PC-3 (cell line): ENCODE measurements around the gene RBBP8NL. TPM values are rescaled to one million over a fixed set of nuclear protein-coding genes. Genes with fewer than 3 reads are reported as not detected.
A peak's percentile ranks its signal among the peaks of the same experiment; 100 is the strongest.

Experiments
- ATAC-seq: fragments of 200-7000 bp; cut with Tn5 transposase; 2 replicates; pipeline ENCODE4 v1.9.1; 2020; ENCODE audit warnings: mild to moderate bottlenecking, moderate library complexity
- BruUV-seq: library from RNA; stranded (reverse); fragments of 400-500 nt; replicated peaks from 2 replicates; lab custom pipeline; 2021; lab: Mats Ljungman, UMichigan
- CTCF ChIA-PET: fragments of 300-600 bp; sonication (Branson Sonifier 250); formaldehyde crosslinking; loops from one replicate; lab custom pipeline; 2022; ENCODE audit warnings: antibody characterized with exemption; lab: Charles Lee
- POLR2A ChIA-PET: fragments of 300-600 bp; sonication (Branson Sonifier 250); formaldehyde crosslinking; loops from one replicate; lab custom pipeline; 2022; ENCODE audit warnings: antibody characterized with exemption; ENCODE audit not compliant: unreplicated experiment; lab: Charles Lee
- DNase-seq: peaks from one replicate; pipeline ENCODE4 v3.0.0-alpha.2; 2015
- H2AFZ ChIP-seq: fragments of 300-600 bp; sonication (generic); 2 replicates; pipeline ENCODE4 v1.6.0; 2016; ENCODE audit warnings: antibody characterized with exemption, low read length
- H3F3A ChIP-seq: fragments of 300-600 bp; sonication (generic); one replicate; pipeline ENCODE4 v1.6.0; 2017; ENCODE audit warnings: antibody characterized with exemption, low read length, control low read depth, mild to moderate bottlenecking; ENCODE audit not compliant: unreplicated experiment
- H3K27ac ChIP-seq: fragments of 300-600 bp; sonication (generic); 2 replicates; pipeline ENCODE4 v1.5.1; 2016; ENCODE audit warnings: mild to moderate bottlenecking, low read length
- H3K27me3 ChIP-seq: fragments of 300-600 bp; sonication (generic); 2 replicates; pipeline ENCODE4 v1.6.1; 2016; ENCODE audit warnings: low read length, mixed read lengths
- H3K36me3 ChIP-seq: fragments of 300-600 bp; sonication (generic); 2 replicates; pipeline ENCODE4 v1.6.1; 2016; ENCODE audit warnings: low read depth, mixed run types, low read length, mixed read lengths
- H3K4me1 ChIP-seq: fragments of 300-600 bp; sonication (generic); 2 replicates; pipeline ENCODE4 v1.5.1; 2016; ENCODE audit warnings: low read length; ENCODE audit not compliant: insufficient read depth
- H3K4me2 ChIP-seq: fragments of 300-600 bp; sonication (generic); 2 replicates; pipeline ENCODE4 v1.6.0; 2016; ENCODE audit warnings: low read length
- H3K4me3 ChIP-seq: fragments of 300-600 bp; sonication (generic); 2 replicates; pipeline ENCODE4 v1.5.1; 2016; ENCODE audit warnings: mild to moderate bottlenecking, low read length, mixed read lengths
- H3K79me2 ChIP-seq: fragments of 300-600 bp; sonication (generic); 2 replicates; pipeline ENCODE4 v1.6.1; 2017; ENCODE audit warnings: low read length, mixed read lengths
- H3K9ac ChIP-seq: fragments of 300-600 bp; sonication (generic); 2 replicates; pipeline ENCODE4 v1.6.0; 2016; ENCODE audit warnings: mild to moderate bottlenecking, low read length
- H3K9me2 ChIP-seq: fragments of 300-600 bp; sonication (generic); replicated peaks from 2 replicates; pipeline ENCODE4 v1.6.1; 2016; ENCODE audit warnings: mixed run types, low read length, mixed read lengths
- H3K9me3 ChIP-seq: fragments of 300-600 bp; sonication (generic); 2 replicates; pipeline ENCODE4 v1.6.1; 2016; ENCODE audit warnings: low read length, mixed read lengths
- H4K20me1 ChIP-seq: fragments of 300-600 bp; sonication (generic); 2 replicates; pipeline ENCODE4 v1.6.1; 2016; ENCODE audit warnings: low read length, mixed read lengths
- EZH2 ChIP-seq: fragments of 300-600 bp; sonication (generic); IDR thresholded peaks from one replicate; pipeline ENCODE4 v1.6.1; 2017; ENCODE audit warnings: antibody characterized with exemption, mild to moderate bottlenecking, low read length; ENCODE audit not compliant: unreplicated experiment
- EZH2phosphoT487 ChIP-seq: fragments of 300-600 bp; sonication (generic); IDR thresholded peaks from 2 replicates; pipeline ENCODE4 v1.6.1; 2018; ENCODE audit warnings: mild to moderate bottlenecking, antibody characterized with exemption, low read length, borderline replicate concordance
- intact Hi-C: fragments of 100-400 bp; cut with micrococcal nuclease; formaldehyde crosslinking; loops from 2 replicates; pipeline ENCODE4 v1.9.0; 2023
- total RNA-seq: library from RNA; depleted of rRNA; stranded (reverse); fragments of >200 nt; gene quantifications from 2 replicates; pipeline ENCODE4 v1.2.3, GENCODE V29; 2014
- TF ChIP-seq, protein P1 (sequence below): fragments of 300-600 bp; sonication (generic); conservative IDR thresholded peaks from 2 replicates; pipeline ENCODE4 v1.5.1; 2017; ENCODE audit warnings: antibody characterized with exemption, low read depth, mild to moderate bottlenecking, low read length

Gene RBBP8NL
- total RNA-seq, 1 experiment from 2014 or later, result 9.4 TPM

DNA sequence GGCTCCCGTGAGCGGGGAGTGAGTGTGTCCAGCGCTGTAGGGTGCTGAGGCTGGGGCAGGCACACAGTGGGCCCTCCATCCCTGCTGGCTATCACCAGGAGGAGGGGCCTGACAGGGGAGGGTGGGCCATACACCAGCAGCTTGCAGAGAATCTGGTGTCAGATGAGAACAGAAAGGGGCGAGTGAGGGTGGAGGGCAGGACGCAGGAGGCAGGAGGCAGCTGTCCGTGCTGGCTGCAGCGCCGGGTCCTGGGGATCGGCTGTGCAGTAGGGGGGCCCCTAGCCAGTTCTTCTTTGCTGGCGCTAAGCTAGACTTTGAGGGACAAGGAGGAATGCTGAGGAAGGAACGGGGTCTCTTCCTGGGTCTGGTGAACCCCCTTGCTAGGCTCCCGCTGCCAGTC is 18.7 kb downstream of the RBBP8NL start:
- H3K4me1 ChIP-seq, result peaks cover 19% of the 10 kb centered on the region
- H3K4me3 ChIP-seq, result no peak overlapping the region
- ChIA-PET CTCF (no interaction called here), POLR2A (no interaction called here)
- intact Hi-C loops, result no loop called here
- no peaks in the 10 kb centered on the region for H3K9me2 ChIP-seq
- no peak overlapping the region for H2AFZ ChIP-seq
- H3K79me2 ChIP-seq, result peaks cover 27% of the 10 kb centered on the region
- no peak for ATAC-seq
- H3K27me3 ChIP-seq, result no peaks in the 10 kb centered on the region
- no peaks in the 10 kb centered on the region for H3K36me3 ChIP-seq
- H3K9ac ChIP-seq, result no peak overlapping the region
- no peaks in the 10 kb centered on the region for H3K9me3 ChIP-seq
- TF ChIP-seq, protein P1, sequence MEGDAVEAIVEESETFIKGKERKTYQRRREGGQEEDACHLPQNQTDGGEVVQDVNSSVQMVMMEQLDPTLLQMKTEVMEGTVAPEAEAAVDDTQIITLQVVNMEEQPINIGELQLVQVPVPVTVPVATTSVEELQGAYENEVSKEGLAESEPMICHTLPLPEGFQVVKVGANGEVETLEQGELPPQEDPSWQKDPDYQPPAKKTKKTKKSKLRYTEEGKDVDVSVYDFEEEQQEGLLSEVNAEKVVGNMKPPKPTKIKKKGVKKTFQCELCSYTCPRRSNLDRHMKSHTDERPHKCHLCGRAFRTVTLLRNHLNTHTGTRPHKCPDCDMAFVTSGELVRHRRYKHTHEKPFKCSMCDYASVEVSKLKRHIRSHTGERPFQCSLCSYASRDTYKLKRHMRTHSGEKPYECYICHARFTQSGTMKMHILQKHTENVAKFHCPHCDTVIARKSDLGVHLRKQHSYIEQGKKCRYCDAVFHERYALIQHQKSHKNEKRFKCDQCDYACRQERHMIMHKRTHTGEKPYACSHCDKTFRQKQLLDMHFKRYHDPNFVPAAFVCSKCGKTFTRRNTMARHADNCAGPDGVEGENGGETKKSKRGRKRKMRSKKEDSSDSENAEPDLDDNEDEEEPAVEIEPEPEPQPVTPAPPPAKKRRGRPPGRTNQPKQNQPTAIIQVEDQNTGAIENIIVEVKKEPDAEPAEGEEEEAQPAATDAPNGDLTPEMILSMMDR, result no peak
- TF ChIP-seq EZH2 (no peak), EZH2phosphoT487 (no peak)
- BruUV-seq, result no TSS peak
- no peaks in the 10 kb centered on the region for H3F3A ChIP-seq
- H4K20me1 ChIP-seq, result 0 out of 2 replicates have a peak, but pooled peaks cover 7% of the 10 kb centered on the region
- no peak for DNase-seq
- no peak overlapping the region for H3K27ac ChIP-seq
- no peak overlapping the region for H3K4me2 ChIP-seq

DNA sequence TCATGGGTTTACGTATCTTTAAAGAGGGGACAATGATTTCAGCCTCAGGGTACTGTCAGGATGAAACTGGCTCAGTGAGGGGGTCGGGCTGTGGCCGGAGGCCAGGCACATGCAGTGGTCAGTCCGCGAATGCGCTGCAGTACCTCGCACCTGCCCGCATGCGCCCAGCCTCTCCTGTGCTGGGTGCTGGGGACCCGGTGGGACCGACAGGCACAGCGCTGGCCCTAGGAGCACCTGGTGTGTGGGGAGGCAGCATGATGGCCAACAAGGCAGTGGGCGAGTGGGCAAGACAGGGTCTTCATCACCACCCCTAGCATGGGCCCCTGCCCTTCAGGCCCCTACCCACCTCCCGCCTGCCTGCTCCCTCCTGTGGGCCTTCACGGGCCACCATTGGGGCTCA is 19.3 kb downstream of the RBBP8NL start:
- ATAC-seq, result no peak
- Histone ChIP-seq H3K36me3 (no peaks in the 10 kb centered on the region), H3F3A (no peaks in the 10 kb centered on the region), H4K20me1 (0 out of 2 replicates have a peak, but pooled peaks cover 7% of the 10 kb centered on the region), H3K9ac (no peak overlapping the region), H3K27me3 (no peaks in the 10 kb centered on the region), H3K4me3 (no peak overlapping the region), H3K4me1 (peaks cover 19% of the 10 kb centered on the region), H3K9me2 (no peaks in the 10 kb centered on the region), H2AFZ (no peak overlapping the region), H3K9me3 (no peaks in the 10 kb centered on the region), H3K27ac (no peak overlapping the region), H3K79me2 (peaks cover 27% of the 10 kb centered on the region), H3K4me2 (peak overlapping the region; percentile 88)
- no TSS peak for BruUV-seq
- ChIA-PET CTCF (no interaction called here), POLR2A (interaction anchor here (0.8 kb wide), 1 partner anchor 58 kb away, joined by 3 read pairs; no protein-coding TSS in a partner anchor)
- DNase-seq, result no peak
- TF ChIP-seq EZH2, result no peak
- TF ChIP-seq, protein P1, result no peak
- TF ChIP-seq EZH2phosphoT487, result no peak
- intact Hi-C loops, result no loop called here

DNA sequence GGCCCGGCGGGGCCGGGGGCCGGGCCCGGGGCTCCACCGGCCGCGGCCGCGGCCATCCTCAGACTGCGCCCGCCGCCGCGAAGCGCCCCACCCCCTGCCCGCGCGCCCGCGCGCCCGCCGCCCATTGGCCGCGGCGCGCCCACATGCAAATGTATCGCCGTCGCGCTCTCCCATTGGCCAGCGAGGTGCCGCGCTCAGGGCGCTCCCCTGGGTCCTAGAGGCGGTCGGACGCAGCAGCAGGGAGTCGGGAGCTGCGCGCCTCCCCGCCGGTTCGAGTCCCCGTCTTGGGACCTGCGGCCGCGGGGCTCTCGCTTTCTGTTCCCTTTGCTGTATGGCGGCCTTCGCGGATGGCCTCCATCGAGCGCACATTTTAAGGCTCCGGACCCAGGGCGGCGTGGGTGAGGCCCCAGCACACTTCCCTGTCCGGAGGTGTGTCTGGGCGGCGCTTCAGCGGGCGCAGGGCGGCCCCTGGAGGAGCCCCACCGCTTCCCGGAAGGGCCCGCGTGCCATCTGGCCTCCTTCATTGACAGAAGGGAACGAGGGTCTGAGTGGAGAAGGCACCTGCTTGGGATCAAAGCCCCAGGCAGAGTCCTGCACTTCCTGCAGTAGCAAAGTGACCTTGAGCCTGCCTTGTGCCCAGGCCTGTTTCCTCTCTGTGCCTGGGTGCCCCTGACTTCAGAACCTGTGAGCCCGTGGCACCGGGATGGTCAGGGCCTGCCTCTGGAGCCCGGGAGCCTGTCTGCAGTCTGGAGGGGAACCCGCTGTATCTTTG is 19.9 kb downstream of the RBBP8NL start, which contains the start of gene CABLES2:
Gene CABLES2, minus strand, starts transcription at position 65 of the 772 bp plus-strand sequence. Its CDS starts 9 bp downstream, at position 56.
- TSS peak; percentile 20 for BruUV-seq
- ChIA-PET POLR2A (interaction anchor here (0.8 kb wide), 1 partner anchor 57 kb away, joined by 3 read pairs; no protein-coding TSS in a partner anchor), CTCF (no interaction called here)
- Histone ChIP-seq H3K9me3 (no peaks in the 10 kb centered on the region), H3K79me2 (peaks cover 27% of the 10 kb centered on the region), H3K9me2 (no peaks in the 10 kb centered on the region), H2AFZ (peak within 1 kb of the TSS; percentile 94), H3K36me3 (peaks cover 3% of the 10 kb centered on the region; the same call in 1 of the 2 replicates), H4K20me1 (0 out of 2 replicates have a peak, but pooled peaks cover 7% of the 10 kb centered on the region), H3K27me3 (no peaks in the 10 kb centered on the region), H3K4me3 (peak within 1 kb of the TSS; percentile 92), H3K9ac (peak within 1 kb of the TSS; percentile 82), H3K27ac (no peak within 1 kb of the TSS), H3K4me1 (peaks cover 19% of the 10 kb centered on the region), H3F3A (no peaks in the 10 kb centered on the region), H3K4me2 (peak within 1 kb of the TSS; percentile 99)
- ATAC-seq, result peak; percentile 76
- no peak for TF ChIP-seq EZH2
- TF ChIP-seq, protein P1, result no peak
- no peak for TF ChIP-seq EZH2phosphoT487
- intact Hi-C loops, result no loop called here
- DNase-seq, result peak; percentile 94
